GM12878 (cell line): Measurements from ENCODE around the gene SNAPC4. TPM values are rescaled to one million over a fixed set of nuclear protein-coding genes. Genes with fewer than 3 reads are reported as not detected.

Experiments
- ATAC-seq: fragments of 200-7000 bp; cut with Tn5 transposase; 3 replicates; pipeline ENCODE4 v1.9.1; 2020; ENCODE audit warnings: mild to moderate bottlenecking, moderate library complexity
- BruUV-seq: library from RNA; stranded (reverse); fragments of 400-500 nt; replicated peaks from 2 replicates; lab custom pipeline; 2021; lab: Mats Ljungman, UMichigan
- CTCF ChIA-PET: fragments of 300-600 bp; sonication (Branson Sonifier 250); formaldehyde crosslinking; extraction: SDS; loops from one replicate; lab custom pipeline; 2021; ENCODE audit warnings: inconsistent platforms; lab: Yijun Ruan, JAX
- POLR2A ChIA-PET: fragments of 350-600 bp; formaldehyde crosslinking; extraction: SDS; loops from one replicate; lab custom pipeline; 2021; ENCODE audit warnings: inconsistent platforms; lab: Charles Lee
- RAD21 ChIA-PET: fragments of 300-600 bp; sonication (Branson Sonifier 250); formaldehyde crosslinking; loops from one replicate; lab custom pipeline; 2023; ENCODE audit warnings: antibody characterized with exemption; ENCODE audit not compliant: unreplicated experiment; lab: Charles Lee
- SMC1A ChIA-PET: fragments of 300-600 bp; sonication (Branson Sonifier 250); formaldehyde crosslinking; loops from one replicate; lab custom pipeline; 2023; ENCODE audit not compliant: unreplicated experiment, uncharacterized antibody; lab: Charles Lee
- DNase-seq: peaks from one replicate; pipeline ENCODE4 v3.0.0-alpha.2; 2011; ENCODE audit warnings: low read depth, low spot score
- FAIRE-seq: peaks from 3 replicates; lab custom pipeline; 2011; peaks lifted over from hg19 to GRCh38; lab: Jason Lieb, UNC
- H2AFZ ChIP-seq: 2 replicates; pipeline ENCODE4 v1.6.0; 2011; ENCODE audit warnings: low read depth, low read length, control low read depth; ENCODE audit not compliant: control insufficient read depth
- H3K27ac ChIP-seq: 2 replicates; pipeline ENCODE4 v1.5.1; 2011; ENCODE audit warnings: control low read depth; ENCODE audit not compliant: control insufficient read depth, insufficient read depth
- H3K27me3 ChIP-seq, 2 experiments: replicated peaks in 1 of 2; 2 replicates each; pipeline versions ENCODE4 v1.6.0 to v1.6.1; 2011; ENCODE audit warnings: low read length in 1 of 2; ENCODE audit not compliant: control insufficient read depth in 2 of 2, insufficient read depth in 2 of 2
- H3K36me3 ChIP-seq, 2 experiments: 2 replicates each; pipeline ENCODE4 v1.5.1; 2011; ENCODE audit warnings: low read length in 1 of 2; ENCODE audit not compliant: control insufficient read depth in 2 of 2, insufficient read depth in 2 of 2
- H3K4me1 ChIP-seq: 2 replicates; pipeline ENCODE4 v1.6.1; 2011; ENCODE audit warnings: mild to moderate bottlenecking, low read length, moderate library complexity, mixed read lengths; ENCODE audit not compliant: control insufficient read depth, insufficient read depth
- H3K4me2 ChIP-seq: 2 replicates; pipeline ENCODE4 v1.6.0; 2011; ENCODE audit warnings: control low read depth; ENCODE audit not compliant: control insufficient read depth, insufficient read depth
- H3K4me3 ChIP-seq: fragments of 200-600 bp; sonication (generic); 2 replicates; pipeline ENCODE4 v1.5.1; 2016
- H3K79me2 ChIP-seq: 2 replicates; pipeline ENCODE4 v1.6.0; 2011; ENCODE audit warnings: low read length; ENCODE audit not compliant: control insufficient read depth, insufficient read depth
- H3K9ac ChIP-seq: 2 replicates; pipeline ENCODE4 v1.8.0; 2011; ENCODE audit warnings: low read length, control low read depth, mixed read lengths; ENCODE audit not compliant: control insufficient read depth, insufficient read depth
- H3K9me3 ChIP-seq: replicated peaks from 3 replicates; pipeline ENCODE4 v1.5.1; 2011; ENCODE audit warnings: mild to moderate bottlenecking, low read length; ENCODE audit not compliant: control insufficient read depth, insufficient read depth
- H4K20me1 ChIP-seq: 2 replicates; pipeline ENCODE4 v1.6.0; 2011; ENCODE audit not compliant: control insufficient read depth, insufficient read depth
- BHLHE40 ChIP-seq, 2 experiments: fragments of 450-650 bp in 1 of 2; IDR thresholded peaks; 2 replicates each; pipeline ENCODE4 v1.6.1; 2011 to 2017; ENCODE audit warnings: low read depth in 2 of 2, borderline replicate concordance in 1 of 2, improper control_type of control experiment in 1 of 2, low read length in 1 of 2, mild to moderate bottlenecking in 1 of 2
- CEBPZ ChIP-seq: fragments of 150-350 bp; IDR thresholded peaks from 2 replicates; pipeline ENCODE4 v1.6.1; 2016; ENCODE audit warnings: low read depth, low read length
- CHD2 ChIP-seq: IDR thresholded peaks from 2 replicates; pipeline ENCODE4 v1.6.1; 2011; ENCODE audit warnings: low read depth, low read length, improper control_type of control experiment, borderline replicate concordance
- CREM ChIP-seq: IDR thresholded peaks from 2 replicates; pipeline ENCODE4 v1.6.1; 2014; ENCODE audit warnings: antibody characterized with exemption, low read depth
- DPF2 ChIP-seq: fragments of 450-650 bp; IDR thresholded peaks from 2 replicates; pipeline ENCODE4 v1.6.1; 2017; ENCODE audit warnings: mild to moderate bottlenecking
- IKZF1 ChIP-seq: fragments of 450-650 bp; conservative IDR thresholded peaks from 2 replicates; pipeline ENCODE4 v1.6.1; 2017; ENCODE audit warnings: antibody characterized with exemption, mild to moderate bottlenecking
- IKZF2 ChIP-seq, 2 experiments: fragments of 450-650 bp; IDR thresholded peaks; 2 replicates each; pipeline ENCODE4 v1.6.1; 2017; ENCODE audit warnings: mild to moderate bottlenecking in 2 of 2, moderate library complexity in 2 of 2
- NBN ChIP-seq: fragments of 450-650 bp; IDR thresholded peaks from 2 replicates; pipeline ENCODE4 v1.6.1; 2016
- NKRF ChIP-seq: fragments of 450-650 bp; conservative IDR thresholded peaks from 2 replicates; pipeline ENCODE4 v1.6.1; 2017; ENCODE audit warnings: mild to moderate bottlenecking, moderate library complexity
- POLR2AphosphoS5 ChIP-seq: IDR thresholded peaks from 2 replicates; pipeline ENCODE4 v1.6.1; 2011; ENCODE audit warnings: mild to moderate bottlenecking, low read length, inconsistent platforms
- RAD21 ChIP-seq: IDR thresholded peaks from 2 replicates; pipeline ENCODE4 v1.6.1; 2011; ENCODE audit warnings: mild to moderate bottlenecking, low read depth, low read length, moderate library complexity; ENCODE audit not compliant: insufficient read depth
- RAD51 ChIP-seq: fragments of 450-650 bp; IDR thresholded peaks from 2 replicates; pipeline ENCODE4 v1.6.1; 2016; ENCODE audit warnings: moderate library complexity, mild to moderate bottlenecking, inconsistent platforms
- RELB ChIP-seq: fragments of 450-650 bp; IDR thresholded peaks from 2 replicates; pipeline ENCODE4 v1.6.1; 2017; ENCODE audit warnings: low read depth, mild to moderate bottlenecking, moderate library complexity
- RUNX3 ChIP-seq: IDR thresholded peaks from 2 replicates; pipeline ENCODE4 v1.6.1; 2012; ENCODE audit warnings: low read length, inconsistent platforms
- SMAD1 ChIP-seq: fragments of 450-650 bp; IDR thresholded peaks from 2 replicates; pipeline ENCODE4 v1.6.1; 2018; ENCODE audit warnings: mild to moderate bottlenecking, low read depth; ENCODE audit not compliant: partially characterized antibody
- SPI1 ChIP-seq: IDR thresholded peaks from 2 replicates; pipeline ENCODE4 v1.6.1; 2011; ENCODE audit warnings: low read depth, mild to moderate bottlenecking, low read length, moderate library complexity, borderline replicate concordance; ENCODE audit not compliant: insufficient read depth
- TCF12 ChIP-seq: IDR thresholded peaks from 2 replicates; pipeline ENCODE4 v1.6.1; 2011; ENCODE audit warnings: low read depth, mild to moderate bottlenecking, low read length
- TCF7 ChIP-seq: IDR thresholded peaks from 2 replicates; pipeline ENCODE4 v1.6.1; 2014; ENCODE audit warnings: antibody characterized with exemption, borderline replicate concordance
- WGBS: methylation state at CpG from one replicate; pipeline ENCODE4 v1.1.6; 2016; ENCODE audit warnings: low lambda C conversion rate; ENCODE audit not compliant: insufficient replicate concordance, insufficient coverage; ENCODE audit errors: missing lambda C conversion rate; 5-methylcytosine and 5-hydroxymethylcytosine counted together
- in situ Hi-C: fragments of 300-500 bp; cut with MboI; formaldehyde crosslinking; loops from 9 replicates; pipeline ENCODE4 v1.14.3; 2018; ENCODE audit warnings: mixed read lengths
- intact Hi-C: fragments of 100-400 bp; cut with micrococcal nuclease; formaldehyde crosslinking; loops from one replicate; pipeline ENCODE4 v1.14.2; 2022; ENCODE audit not compliant: unreplicated experiment
- polyA plus RNA-seq, 11 experiments: library from polyadenylated mRNA; depleted of rRNA in 4 of 11; unstranded in 6 of 11; stranded (reverse) in 5 of 11; fragments of >200 nt; fragmentation: Nextera tagmentation in 4 of 11; fragmentation: Illumina TruSeq in 1 of 11; extraction: Ambion mirVana in 4 of 11; extraction: Trizol in 1 of 11; gene quantifications; 1 replicate in 1 of 11; 2 replicates in 10 of 11; pipeline versions ENCODE4 v1.2.1 to v1.2.3, GENCODE V29; 2011 to 2016; ENCODE audit warnings: inconsistent platforms in 2 of 11, missing spikeins in 2 of 11, low read depth in 1 of 11
- total RNA-seq, 4 experiments: library from RNA; depleted of rRNA in 3 of 4; stranded (reverse); fragments of >200 nt in 3 of 4; fragmentation: Illumina TruSeq in 1 of 4; extraction: Trizol in 1 of 4; gene quantifications; 2 replicates each; pipeline versions ENCODE4 v1.2.1 to v1.2.3, GENCODE V29; 2013 to 2021

The SNAPC4 gene
- total and polyA plus RNA-seq, 10 of the 15 experiments (the other 5 are each of a cell fraction or from before 2014, with no cell fraction given) = 0.42 to 19.8 (median 7.0) TPM

- ATAC-seq = no peak
- in situ Hi-C loops = no loop called here
These were observed 15.0 kb downstream of the SNAPC4 start for GRCh38 chr9:136385015-136385414.

More at GRCh38 chr9:136385015-136385414, 15.0 kb downstream of the SNAPC4 start:
- FAIRE-seq = peak; percentile 7
- no peak overlapping the region for H3K9ac ChIP-seq
- no peak for DNase-seq
- TF ChIP-seq IKZF2 (IDR thresholded peaks at IDR 0.05) (0 out of 4 replicates have a peak, but pooled peaks of 1 of the 2 experiments have one; percentile 27), NKRF (no peak), BHLHE40 (IDR thresholded peaks at IDR 0.05; ENCODE audit: borderline replicate concordance in 1 of 2, low read depth in 2 of 2, low read length in 1 of 2) (peak in 1 of 2 experiments; percentile 41; a peak in 2 of 4 replicates), RAD51 (peak; percentile 52; the same call in 1 of the 2 replicates), TCF7 (peak; percentile 81; the same call in 1 of the 2 replicates), IKZF1 (no peak), TCF12 (no peak), RELB (no peak), CREM (0 out of 2 replicates have a peak, but pooled peaks have one; percentile 15), SPI1 (peak; percentile 42; the same call in 1 of the 2 replicates), CEBPZ (no peak), RAD21 (no peak), NBN (no peak), DPF2 (no peak), SMAD1 (no peak), POLR2AphosphoS5 (0 out of 2 replicates have a peak, but pooled peaks have one; percentile 30), RUNX3 (peak; percentile 95), CHD2 (no peak)
- no peaks in the 10 kb centered on the region for H4K20me1 ChIP-seq
- no peaks in the 10 kb centered on the region for H3K79me2 ChIP-seq
- CTCF ChIA-PET = interaction anchor here (1.3 kb wide), 1 partner anchor 91 kb away, joined by 4 read pairs; no protein-coding TSS in a partner anchor
- SMC1A ChIA-PET = interaction anchor here (1.3 kb wide), 1 partner anchor 9 kb away, joined by 3 read pairs; no protein-coding TSS in a partner anchor
- POLR2A ChIA-PET = interaction anchor here (1.0 kb wide), 1 partner anchor 13 kb away, joined by 3 read pairs; no protein-coding TSS in a partner anchor
- peaks cover 14 to 34% of the 10 kb centered on the region in 2 experiments; a peak in 3 of 4 replicates for H3K36me3 ChIP-seq
- WGBS = 78% methylated on average over 11 of the region's 11 CpGs
- no peaks in the 10 kb centered on the region for H3K27me3 ChIP-seq
- intact Hi-C loops = no loop called here
- H3K4me1 ChIP-seq = no peaks in the 10 kb centered on the region
- no peak overlapping the region for H3K4me2 ChIP-seq
- no peak overlapping the region for H3K27ac ChIP-seq
- no peak overlapping the region for H3K4me3 ChIP-seq
- H3K9me3 ChIP-seq = no peaks in the 10 kb centered on the region
- H2AFZ ChIP-seq = no peak overlapping the region
- no TSS peak for BruUV-seq
- RAD21 ChIA-PET = no interaction called here
